H1 (cell line): ENCODE measurements around the gene MPV17L2. TPM values are rescaled to one million over a fixed set of nuclear protein-coding genes. Genes with fewer than 3 reads are reported as not detected.

Experiments
- CTCF ChIA-PET: fragments of 300-600 bp; sonication (Branson Sonifier 250); formaldehyde crosslinking; loops from one replicate; lab custom pipeline; 2021; ENCODE audit not compliant: partially characterized antibody; lab: Charles Lee
- POLR2A ChIA-PET: fragments of 300-600 bp; sonication (Branson Sonifier 250); formaldehyde crosslinking; loops from one replicate; lab custom pipeline; 2021; ENCODE audit warnings: inconsistent platforms; ENCODE audit not compliant: partially characterized antibody; lab: Charles Lee
- DNase-seq, 2 experiments: peaks; one replicate each; pipeline versions ENCODE4 v3.0.0 to v3.0.0-alpha.2; 2010 to 2022; ENCODE audit warnings: low spot score in 2 of 2, low read depth in 1 of 2, mixed read lengths in 1 of 2
- FAIRE-seq: peaks from 2 replicates; lab custom pipeline; 2011; peaks lifted over from hg19 to GRCh38; lab: Jason Lieb, UNC
- H2AFZ ChIP-seq: 2 replicates; pipeline ENCODE4 v1.8.1; 2012; ENCODE audit warnings: low read length, inconsistent platforms
- H2AK5ac ChIP-seq: 2 replicates; pipeline ENCODE4 v1.6.1; 2013; ENCODE audit warnings: low read depth, low read length
- H2BK120ac ChIP-seq: replicated peaks from 2 replicates; pipeline ENCODE3; 2013; ENCODE audit warnings: low read depth, low read length, inconsistent platforms
- H2BK12ac ChIP-seq: 2 replicates; pipeline ENCODE4 v1.6.1; 2013; ENCODE audit warnings: low read depth, low read length
- H2BK15ac ChIP-seq: 2 replicates; pipeline ENCODE4 v1.6.1; 2013; ENCODE audit warnings: low read length
- H2BK20ac ChIP-seq: 2 replicates; pipeline ENCODE4 v1.6.1; 2013; ENCODE audit warnings: low read length
- H2BK5ac ChIP-seq: 2 replicates; pipeline ENCODE4 v1.6.1; 2013; ENCODE audit warnings: low read depth, low read length
- H3K14ac ChIP-seq: 2 replicates; pipeline ENCODE4 v1.6.1; 2013; ENCODE audit warnings: inconsistent platforms; ENCODE audit not compliant: insufficient read length
- H3K18ac ChIP-seq: 2 replicates; pipeline ENCODE4 v1.6.1; 2013; ENCODE audit warnings: low read length; ENCODE audit errors: extremely low read depth
- H3K23ac ChIP-seq: 2 replicates; pipeline ENCODE4 v1.6.1; 2013; ENCODE audit warnings: inconsistent platforms; ENCODE audit not compliant: insufficient read length
- H3K23me2 ChIP-seq: 2 replicates; pipeline ENCODE4 v1.6.1; 2013; ENCODE audit warnings: low read depth, low read length
- H3K27ac ChIP-seq: 2 replicates; pipeline ENCODE4 v1.6.1; 2011; ENCODE audit warnings: low read depth, low read length, inconsistent platforms
- H3K27me3 ChIP-seq, 4 experiments: replicated peaks in 1 of 4; 1 replicate in 1 of 4; 2 replicates in 3 of 4; pipeline versions ENCODE4 v1.6.1 to v1.8.1; 2011 to 2013; ENCODE audit warnings: low read length in 3 of 4, mild to moderate bottlenecking in 3 of 4, inconsistent platforms in 2 of 4, mixed read lengths in 2 of 4, moderate library complexity in 1 of 4; ENCODE audit not compliant: control insufficient read depth in 3 of 4, insufficient read depth in 3 of 4; ENCODE audit errors: extremely low read depth in 1 of 4
- H3K36me3 ChIP-seq, 4 experiments: 2 replicates each; pipeline versions ENCODE4 v1.6.1 to v1.8.1; 2011 to 2013; ENCODE audit warnings: mild to moderate bottlenecking in 4 of 4, low read length in 3 of 4, moderate library complexity in 2 of 4, control low read depth in 1 of 4, inconsistent platforms in 1 of 4; ENCODE audit not compliant: insufficient read depth in 4 of 4, control insufficient read depth in 2 of 4
- H3K4ac ChIP-seq: replicated peaks from 2 replicates; pipeline ENCODE3; 2013; ENCODE audit warnings: low read length, low read depth, mixed read lengths, inconsistent platforms; ENCODE audit not compliant: insufficient read length
- H3K4me1 ChIP-seq, 4 experiments: replicated peaks in 1 of 4; 1 replicate in 1 of 4; 2 replicates in 3 of 4; pipeline versions ENCODE4 v1.6.1 to v1.8.1; 2011 to 2013; ENCODE audit warnings: low read length in 3 of 4, inconsistent platforms in 2 of 4, mixed read lengths in 1 of 4; ENCODE audit not compliant: insufficient read depth in 4 of 4, control insufficient read depth in 3 of 4
- H3K4me2 ChIP-seq, 2 experiments: 2 replicates each; pipeline versions ENCODE4 v1.6.1 to v1.8.1; 2011 to 2013; ENCODE audit warnings: low read depth in 2 of 2, low read length in 2 of 2, control low read depth in 1 of 2, inconsistent platforms in 1 of 2, mild to moderate bottlenecking in 1 of 2; ENCODE audit not compliant: insufficient read depth in 1 of 2
- H3K4me3 ChIP-seq, 4 experiments: fragments of 200-600, 300-600 bp in 1 of 4; sonication (generic), shearing (Covaris generic), sonication (Bioruptor Twin) in 1 of 4; 2 replicates each; pipeline versions ENCODE4 v1.5.1 to v1.8.1; 2011 to 2016; ENCODE audit warnings: low read length in 4 of 4, low read depth in 3 of 4, control low read depth in 2 of 4, inconsistent platforms in 2 of 4, mild to moderate bottlenecking in 2 of 4, mixed read lengths in 1 of 4, moderate library complexity in 1 of 4; ENCODE audit not compliant: insufficient read depth in 2 of 4; ENCODE audit errors: extremely low read depth in 1 of 4
- H3K56ac ChIP-seq: replicated peaks from 2 replicates; pipeline ENCODE3; 2013; ENCODE audit warnings: low read depth, mild to moderate bottlenecking, mixed read lengths, low read length, inconsistent platforms; ENCODE audit not compliant: insufficient read length
- H3K79me1 ChIP-seq: 2 replicates; pipeline ENCODE4 v1.6.1; 2013; ENCODE audit warnings: low read depth, low read length, control low read depth
- H3K79me2 ChIP-seq, 2 experiments: 2 replicates each; pipeline versions ENCODE4 v1.6.1 to v1.8.1; 2012 to 2013; ENCODE audit warnings: low read length in 2 of 2, mild to moderate bottlenecking in 2 of 2, inconsistent platforms in 1 of 2; ENCODE audit not compliant: insufficient read depth in 2 of 2, control insufficient read depth in 1 of 2
- H3K9ac ChIP-seq, 4 experiments: replicated peaks in 1 of 4; 1 replicate in 1 of 4; 2 replicates in 3 of 4; pipeline versions ENCODE4 v1.6.1 to v1.8.1; 2011 to 2013; ENCODE audit warnings: low read depth in 3 of 4, low read length in 3 of 4, control low read depth in 2 of 4, mild to moderate bottlenecking in 2 of 4, moderate library complexity in 2 of 4, inconsistent platforms in 1 of 4; ENCODE audit errors: extremely low read depth in 1 of 4
- H3K9me3 ChIP-seq, 2 experiments: 2 replicates each; pipeline versions ENCODE4 v1.6.1 to v1.8.1; 2012 to 2013; ENCODE audit warnings: mild to moderate bottlenecking in 2 of 2, moderate library complexity in 2 of 2, control low read depth in 1 of 2, inconsistent platforms in 1 of 2, low read depth in 1 of 2, low read length in 1 of 2, mixed read lengths in 1 of 2; ENCODE audit not compliant: insufficient read depth in 2 of 2
- H4K20me1 ChIP-seq, 2 experiments: replicated peaks in 1 of 2; 2 replicates each; pipeline versions ENCODE3 to v1.8.1; 2011 to 2013; ENCODE audit warnings: inconsistent platforms in 2 of 2, low read length in 2 of 2, mild to moderate bottlenecking in 1 of 2; ENCODE audit not compliant: insufficient read depth in 2 of 2, control insufficient read depth in 1 of 2
- H4K5ac ChIP-seq: 2 replicates; pipeline ENCODE4 v1.6.1; 2013; ENCODE audit warnings: low read length, low read depth, mixed read lengths, inconsistent platforms; ENCODE audit not compliant: insufficient read length
- H4K8ac ChIP-seq: 2 replicates; pipeline ENCODE4 v1.8.0; 2013; ENCODE audit warnings: mild to moderate bottlenecking, moderate library complexity, low read length, inconsistent platforms; ENCODE audit not compliant: insufficient read depth; ENCODE audit errors: extremely low read depth
- H4K91ac ChIP-seq: replicated peaks from 2 replicates; pipeline ENCODE3; 2013; ENCODE audit warnings: low read length, mixed read lengths, inconsistent platforms; ENCODE audit not compliant: insufficient read length
- CTBP2 ChIP-seq: IDR thresholded peaks from 2 replicates; pipeline ENCODE4 v1.7.0; 2011; ENCODE audit warnings: borderline replicate concordance, mild to moderate bottlenecking, moderate library complexity, mixed read lengths, low read length; ENCODE audit not compliant: insufficient read depth, insufficient read length
- JUN ChIP-seq: IDR thresholded peaks from 2 replicates; pipeline ENCODE4 v1.6.1; 2011; ENCODE audit warnings: low read depth, mild to moderate bottlenecking, improper control_type of control experiment, low read length
- RXRA ChIP-seq: IDR thresholded peaks from 2 replicates; pipeline ENCODE4 v1.6.1; 2011; ENCODE audit warnings: low read depth, mild to moderate bottlenecking, low read length, moderate library complexity; ENCODE audit not compliant: insufficient read depth
- SIN3A ChIP-seq, 2 experiments: IDR thresholded peaks in 1 of 2; conservative IDR thresholded peaks in 1 of 2; 2 replicates each; pipeline ENCODE4 v1.6.1; 2011 to 2012; ENCODE audit warnings: low read length in 2 of 2, improper control_type of control experiment in 1 of 2, low read depth in 1 of 2, mild to moderate bottlenecking in 1 of 2
- TAF1 ChIP-seq: IDR thresholded peaks from 2 replicates; pipeline ENCODE4 v1.6.1; 2011; ENCODE audit warnings: mild to moderate bottlenecking, low read depth, low read length
- TAF7 ChIP-seq: optimal IDR thresholded peaks from 2 replicates; pipeline ENCODE3; 2011; ENCODE audit warnings: low read depth, mild to moderate bottlenecking, inconsistent platforms, low read length, moderate library complexity, borderline replicate concordance
- WGBS, 2 experiments: shearing (Covaris generic) in 1 of 2; methylation state at CpG; one replicate each; pipeline versions ENCODE4 v1.1.6 to v1.1.7; 2013 to 2015; ENCODE audit warnings: low lambda C conversion rate in 2 of 2, mixed read lengths in 2 of 2, inconsistent platforms in 1 of 2, low coverage in 1 of 2, missing lambda C conversion rate in 1 of 2; ENCODE audit not compliant: insufficient replicate concordance in 2 of 2, insufficient coverage in 1 of 2, insufficient read length in 1 of 2; ENCODE audit errors: extremely low coverage in 1 of 2, missing lambda C conversion rate in 1 of 2; 5-methylcytosine and 5-hydroxymethylcytosine counted together
- polyA plus RNA-seq, 7 experiments: library from polyadenylated mRNA; depleted of rRNA in 3 of 7; stranded (reverse) in 5 of 7; unstranded in 2 of 7; fragments of >200 nt in 5 of 7; fragments of 200-250 nt in 2 of 7; gene quantifications; 1 replicate in 5 of 7; 2 replicates in 1 of 7; 4 replicates in 1 of 7; pipeline versions ENCODE4 v1.2.1 to v1.2.3, GENCODE V29; 2011 to 2013; ENCODE audit warnings: missing spikeins in 2 of 7, mixed read lengths in 2 of 7
- total RNA-seq: library from RNA; stranded (reverse); fragmentation: NEBNext Ultra II Directional; extraction: Animal tissue kit (Norgen Biotek cat#: 25700); gene quantifications from 2 replicates; pipeline ENCODE4 v1.2.1, GENCODE V29; 2021
- TF ChIP-seq, protein P1 (sequence below): IDR thresholded peaks from 2 replicates; pipeline ENCODE4 v1.6.1; 2011; ENCODE audit warnings: low read length, improper control_type of control experiment

The MPV17L2 gene
- total and polyA plus RNA-seq, 2 of the 8 experiments (the other 6 are each of a cell fraction or from before 2014, with no cell fraction given), result 24.2 to 82.6 TPM

DNA sequence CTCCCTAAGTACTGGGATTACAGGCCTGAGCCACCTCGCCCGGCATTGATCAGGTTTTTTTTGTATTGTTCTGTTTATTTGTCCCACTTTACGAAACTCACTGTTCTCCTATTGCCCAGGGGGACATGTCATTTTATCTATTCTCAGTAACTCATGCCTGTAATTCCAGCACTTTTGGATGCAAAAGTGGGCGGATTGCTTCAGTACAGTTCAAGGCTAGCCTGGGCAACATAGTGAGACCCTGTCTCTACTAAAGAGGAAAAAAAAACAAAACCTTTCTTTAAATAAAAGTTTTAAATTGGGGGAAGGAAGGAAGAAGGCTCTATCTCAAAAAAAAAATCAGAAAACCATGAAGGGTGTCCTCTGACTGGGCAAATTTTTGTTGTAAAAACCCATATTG, 2.7 kb upstream of the MPV17L2 start:
- H3K14ac ChIP-seq, result no peak overlapping the region
- no peak overlapping the region for H2BK120ac ChIP-seq
- ChIA-PET CTCF (interaction anchor here (0.9 to 2.0 kb wide), 3 partner anchors 42 to 89 kb away, joined by 4 to 9 read pairs (median 4); no protein-coding TSS in a partner anchor), POLR2A (interaction anchor here (0.7 to 1.5 kb wide), 2 partner anchors 80 to 1040 kb away, joined by 3 to 4 read pairs; no protein-coding TSS in a partner anchor)
- no peak overlapping the region for H3K27ac ChIP-seq
- H3K79me1 ChIP-seq, result peaks cover 6% of the 10 kb centered on the region; the same call in 1 of the 2 replicates
- FAIRE-seq, result no peak
- no peak overlapping the region for H3K56ac ChIP-seq
- H2BK20ac ChIP-seq, result no peak overlapping the region
- peaks cover 10% of the 10 kb centered on the region for H3K23me2 ChIP-seq
- peaks cover 0 to 4% of the 10 kb centered on the region in 2 experiments; a peak in 1 of 4 replicates for H3K79me2 ChIP-seq
- H3K9ac ChIP-seq, result no peak overlapping the region
- 90% methylated on average over 4 of the region's 4 CpGs; no CpG with 5 or more reads in 1 of the 2 experiments for WGBS, 2 experiments
- H2BK12ac ChIP-seq, result no peak overlapping the region
- peaks cover 6 to 14% (median 10%) of the 10 kb centered on the region in 4 experiments for H3K4me1 ChIP-seq
- TF ChIP-seq, protein P1, sequence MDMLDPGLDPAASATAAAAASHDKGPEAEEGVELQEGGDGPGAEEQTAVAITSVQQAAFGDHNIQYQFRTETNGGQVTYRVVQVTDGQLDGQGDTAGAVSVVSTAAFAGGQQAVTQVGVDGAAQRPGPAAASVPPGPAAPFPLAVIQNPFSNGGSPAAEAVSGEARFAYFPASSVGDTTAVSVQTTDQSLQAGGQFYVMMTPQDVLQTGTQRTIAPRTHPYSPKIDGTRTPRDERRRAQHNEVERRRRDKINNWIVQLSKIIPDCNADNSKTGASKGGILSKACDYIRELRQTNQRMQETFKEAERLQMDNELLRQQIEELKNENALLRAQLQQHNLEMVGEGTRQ, result no peak
- TF ChIP-seq SIN3A (conservative IDR thresholded peaks at IDR 0.05 in 1 of 2, IDR thresholded peaks at IDR 0.05 in 1 of 2; ENCODE audit: low read depth in 1 of 2, low read length in 2 of 2), result no peak
- no peak for TF ChIP-seq TAF1
- TF ChIP-seq CTBP2, result no peak
- no peak for TF ChIP-seq TAF7
- no peak for TF ChIP-seq JUN
- no peak for TF ChIP-seq RXRA
- no peaks in the 10 kb centered on the region for H3K27me3 ChIP-seq
- no peak for DNase-seq
- H4K5ac ChIP-seq, result no peak overlapping the region
- H3K4ac ChIP-seq, result no peak overlapping the region
- H3K4me2 ChIP-seq, result no peak overlapping the region
- no peak overlapping the region for H2BK15ac ChIP-seq
- peaks cover 3 to 12% of the 10 kb centered on the region in 2 experiments for H4K20me1 ChIP-seq
- H3K23ac ChIP-seq, result no peak overlapping the region
- H3K18ac ChIP-seq, result no peak overlapping the region
- no peak overlapping the region for H2BK5ac ChIP-seq
- H2AFZ ChIP-seq, result no peak overlapping the region
- no peaks in the 10 kb centered on the region for H3K36me3 ChIP-seq
- no peak overlapping the region for H4K91ac ChIP-seq
- H3K4me3 ChIP-seq, result no peak overlapping the region
- no peak overlapping the region; the same call in 1 of the 2 replicates for H4K8ac ChIP-seq
- no peak overlapping the region for H2AK5ac ChIP-seq
- H3K9me3 ChIP-seq, result no peaks in the 10 kb centered on the region
